HCT116 (cell line): ENCODE measurements around the gene NLRP11. TPM values are rescaled to one million over a fixed set of nuclear protein-coding genes. Genes with fewer than 3 reads are reported as not detected.
A peak's percentile ranks its signal among the peaks of the same experiment; 100 is the strongest.

ENCODE experiments used
- ATAC-seq: fragments of 200-7000 bp; cut with Tn5 transposase; 2 replicates; pipeline ENCODE4 v1.9.1; 2020; ENCODE audit warnings: mild to moderate bottlenecking, moderate library complexity
- Bru-seq: library from RNA; stranded (reverse); fragments of 400-500 nt; gene quantifications from one replicate; lab custom pipeline; 2021; lab: Mats Ljungman, UMichigan
- BruChase-seq, 2 experiments: library from RNA; stranded (reverse); fragments of 400-500 nt; gene quantifications; one replicate each; lab custom pipeline; 2021; lab: Mats Ljungman, UMichigan
- BruUV-seq: library from RNA; stranded (reverse); fragments of 400-500 nt; replicated peaks from 2 replicates; lab custom pipeline; 2021; lab: Mats Ljungman, UMichigan
- CTCF ChIA-PET: fragments of 300-600 bp; sonication (Branson Sonifier 250); formaldehyde crosslinking; loops from one replicate; lab custom pipeline; 2021; ENCODE audit warnings: antibody characterized with exemption; lab: Charles Lee
- POLR2A ChIA-PET: fragments of 300-600, 350-600 bp; sonication (Branson Sonifier 250); formaldehyde crosslinking; loops from one replicate; lab custom pipeline; 2021; ENCODE audit warnings: antibody characterized with exemption; lab: Charles Lee
- RAD21 ChIA-PET, 2 experiments: fragments of 300-600 bp; sonication (Branson Sonifier 250); formaldehyde crosslinking; loops; one replicate each; lab custom pipeline; 2023; ENCODE audit warnings: low total read pairs in 2 of 2; ENCODE audit not compliant: uncharacterized antibody in 2 of 2, unreplicated experiment in 2 of 2, low non-redundant PET in 1 of 2; lab: Charles Lee
- DNase-seq: peaks from one replicate; pipeline ENCODE4 v3.0.0-alpha.2; 2010; ENCODE audit warnings: low read depth, low spot score
- H2AFZ ChIP-seq: fragments of 200-600 bp; shearing (Covaris generic), sonication (generic); 2 replicates; pipeline ENCODE4 v1.6.1; 2017; ENCODE audit warnings: low read depth, mixed run types, mixed read lengths, antibody characterized with exemption, low read length; ENCODE audit not compliant: poor library complexity, severe bottlenecking
- H3K27ac ChIP-seq: 2 replicates; pipeline ENCODE4 v1.5.1; 2012; ENCODE audit warnings: low read depth, low read length
- H3K27me3 ChIP-seq: fragments of 200-600 bp; sonication (generic); 2 replicates; pipeline ENCODE4 v1.6.1; 2016; ENCODE audit warnings: mixed run types, low read length, mixed read lengths; ENCODE audit not compliant: insufficient read depth
- H3K36me3 ChIP-seq, 2 experiments: fragments of 200-500 bp in 1 of 2; fragments of 200-600 bp in 1 of 2; sonication (Bioruptor generic) in 1 of 2; sonication (generic) in 1 of 2; 2 replicates each; pipeline versions ENCODE4 v1.5.1 to v1.6.1; 2014 to 2016; ENCODE audit warnings: low read length in 2 of 2, inconsistent platforms in 1 of 2, mixed read lengths in 1 of 2, mixed run types in 1 of 2; ENCODE audit not compliant: insufficient read depth in 2 of 2, control insufficient read depth in 1 of 2
- H3K4me1 ChIP-seq, 2 experiments: fragments of 200-600 bp in 1 of 2; sonication (generic) in 1 of 2; 2 replicates each; pipeline versions ENCODE4 v1.5.1 to v1.6.1; 2012 to 2017; ENCODE audit warnings: low read length in 2 of 2, inconsistent platforms in 1 of 2, mild to moderate bottlenecking in 1 of 2, mixed read lengths in 1 of 2, mixed run types in 1 of 2, moderate library complexity in 1 of 2; ENCODE audit not compliant: insufficient read depth in 2 of 2, control insufficient read depth in 1 of 2
- H3K4me2 ChIP-seq: fragments of 200-600 bp; sonication (generic); 2 replicates; pipeline ENCODE4 v1.6.1; 2017; ENCODE audit warnings: mixed run types, low read length, mixed read lengths
- H3K4me3 ChIP-seq, 2 experiments: fragments of 200-600 bp in 1 of 2; sonication (generic) in 1 of 2; replicated peaks in 1 of 2; 2 replicates each; pipeline ENCODE4 v1.5.1; 2011 to 2016; ENCODE audit warnings: low read length in 2 of 2, control low read depth in 1 of 2, low read depth in 1 of 2, mild to moderate bottlenecking in 1 of 2, mixed read lengths in 1 of 2, mixed run types in 1 of 2
- H3K79me2 ChIP-seq: fragments of 200-600 bp; sonication (generic); 2 replicates; pipeline ENCODE4 v1.6.1; 2017; ENCODE audit warnings: mild to moderate bottlenecking, mixed run types, low read length, moderate library complexity, mixed read lengths; ENCODE audit not compliant: insufficient read depth
- H3K9ac ChIP-seq: fragments of 200-600 bp; sonication (generic); 2 replicates; pipeline ENCODE4 v1.6.1; 2016; ENCODE audit warnings: low read length, mixed read lengths
- H3K9me2 ChIP-seq: fragments of 200-600 bp; sonication (generic), shearing (Covaris generic); 2 replicates; pipeline ENCODE4 v1.6.1; 2017; ENCODE audit warnings: mixed run types, mild to moderate bottlenecking, moderate library complexity; ENCODE audit not compliant: insufficient read depth
- H3K9me3 ChIP-seq, 2 experiments: fragments of 200-500 bp in 1 of 2; fragments of 200-600 bp in 1 of 2; sonication (Bioruptor generic) in 1 of 2; sonication (generic) in 1 of 2; 2 replicates each; pipeline ENCODE4 v1.6.1; 2014 to 2017; ENCODE audit warnings: low read length in 2 of 2, mixed read lengths in 2 of 2, inconsistent platforms in 1 of 2, low read depth in 1 of 2, mild to moderate bottlenecking in 1 of 2, mixed run types in 1 of 2, moderate library complexity in 1 of 2; ENCODE audit not compliant: control insufficient read depth in 1 of 2, insufficient read depth in 1 of 2
- H4K20me1 ChIP-seq: fragments of 200-600 bp; sonication (generic), shearing (Covaris generic); 2 replicates; pipeline ENCODE4 v1.6.1; 2017; ENCODE audit warnings: mixed run types, mild to moderate bottlenecking, moderate library complexity; ENCODE audit not compliant: insufficient read depth
- YY1 ChIP-seq: IDR thresholded peaks from 2 replicates; pipeline ENCODE4 v1.6.1; 2011; ENCODE audit warnings: low read length, low read depth, moderate library complexity, mild to moderate bottlenecking; ENCODE audit not compliant: insufficient replicate concordance; ENCODE audit errors: extremely low read depth
- ZBTB33 ChIP-seq: IDR thresholded peaks from 2 replicates; pipeline ENCODE4 v1.6.1; 2011; ENCODE audit warnings: mild to moderate bottlenecking, low read length, moderate library complexity; ENCODE audit not compliant: insufficient replicate concordance; ENCODE audit errors: extremely low read depth
- intact Hi-C: fragments of 100-400 bp; cut with micrococcal nuclease; formaldehyde crosslinking; loops from 2 replicates; pipeline ENCODE4 v1.10.0; 2022
- long read RNA-seq: library from polyadenylated mRNA; unstranded; transcript quantifications from one replicate; pipeline ENCODE4 v2.0.0, GENCODE V29; 2021; ENCODE audit not compliant: unreplicated experiment
- polyA plus RNA-seq: library from polyadenylated mRNA; unstranded; fragments of >200 nt; gene quantifications from 2 replicates; pipeline ENCODE4 v1.2.1, GENCODE V29; 2012; ENCODE audit warnings: missing spikeins
- total RNA-seq: library from RNA; stranded (reverse); gene quantifications from one replicate; pipeline ENCODE4 v1.2.1, GENCODE V29; 2021; ENCODE audit not compliant: unreplicated experiment
- TF ChIP-seq, protein P1 (sequence below): IDR thresholded peaks from 2 replicates; pipeline ENCODE4 v1.6.1; 2012; ENCODE audit warnings: low read depth

Gene NLRP11
- total RNA-seq (0.86 TPM), Bru-seq, nascent RNA (percentile 37 among the genes with signal in this experiment), BruChase-seq, experiment 1, labeled RNA remaining after a 6-hour chase (percentile 27 among the genes with signal in this experiment), BruChase-seq, experiment 2, labeled RNA remaining after a 2-hour chase (percentile 31 among the genes with signal in this experiment)
- 0.62 and 0.96 TPM in 2 replicates for polyA plus RNA-seq
- long read RNA-seq, partial matches to known transcripts, result 1 of 3 reads
- long read RNA-seq, other reads (novel, unspliced or antisense), result 2 of 3 reads

DNA sequence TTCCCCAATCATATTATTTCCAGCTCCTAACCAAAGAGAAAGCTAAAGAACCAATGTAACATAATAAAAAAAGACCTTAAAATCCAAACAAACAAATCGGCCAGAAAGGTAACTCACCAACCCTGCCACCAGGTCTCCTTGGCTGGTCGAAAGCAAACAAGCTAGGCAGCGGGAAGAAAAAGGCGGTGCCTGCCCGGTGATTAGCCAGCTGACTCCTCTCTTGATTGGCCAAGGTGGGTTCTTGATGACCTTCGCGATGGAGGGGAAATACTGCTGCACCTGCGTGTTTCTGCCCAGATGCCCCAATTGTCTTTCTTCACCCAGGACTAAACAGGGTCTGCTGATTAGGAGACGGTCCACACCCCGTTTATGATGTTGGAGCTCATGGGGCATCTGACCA, at the start of gene NLRP11:
TSS of gene NLRP11 (minus strand) at position 154 of the 400 bp plus-strand sequence. CDS start 13,825 bp downstream, outside the sequence.
- no peak within 1 kb of the TSS for H3K4me2 ChIP-seq
- DNase-seq (no peak), ATAC-seq (no peak)
- intact Hi-C loops, result no loop called here
- no peak within 1 kb of the TSS for H3K9ac ChIP-seq
- H3K9me2 ChIP-seq, result no peaks in the 10 kb centered on the region
- RAD21 ChIA-PET, result no interaction called here
- no TSS peak for BruUV-seq
- no peaks in the 10 kb centered on the region for H3K9me3 ChIP-seq
- CTCF ChIA-PET, result interaction anchor here (3.3 kb wide), 1 partner anchor 22 kb away, joined by 17 read pairs; no protein-coding TSS in a partner anchor
- H3K4me1 ChIP-seq, result no peaks in the 10 kb centered on the region
- no peaks in the 10 kb centered on the region for H3K79me2 ChIP-seq
- no peaks in the 10 kb centered on the region for H4K20me1 ChIP-seq
- no peaks in the 10 kb centered on the region for H3K27me3 ChIP-seq
- no peak for TF ChIP-seq ZBTB33
- no peak within 1 kb of the TSS for H2AFZ ChIP-seq
- H3K36me3 ChIP-seq, result no peaks in the 10 kb centered on the region
- POLR2A ChIA-PET, result no interaction called here
- H3K27ac ChIP-seq, result no peak within 1 kb of the TSS
- H3K4me3 ChIP-seq, result no peak within 1 kb of the TSS

DNA sequence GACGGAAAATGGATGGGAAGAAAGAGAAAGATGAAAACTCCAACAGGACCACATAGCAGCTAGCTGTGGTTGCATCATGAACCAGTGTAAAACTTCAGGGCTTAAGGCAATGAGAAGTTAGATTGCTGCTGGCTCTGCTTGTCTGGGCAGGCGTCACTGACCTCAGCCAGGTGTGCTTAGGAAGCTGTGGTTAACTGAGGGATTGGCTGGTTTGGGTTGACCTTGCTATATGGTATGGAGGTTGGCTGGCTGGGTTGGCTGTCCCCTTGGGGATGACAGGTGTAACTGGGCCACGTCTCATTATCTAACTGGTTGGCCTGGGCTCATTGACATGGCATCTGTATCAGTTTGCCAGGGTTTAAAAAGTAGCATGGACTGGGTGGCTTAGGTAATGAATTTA, 45.4 kb upstream of the NLRP11 start:
- Histone ChIP-seq H2AFZ (no peak overlapping the region), H3K36me3 (no peaks in the 10 kb centered on the region), H3K9me3 (no peaks in the 10 kb centered on the region), H4K20me1 (no peaks in the 10 kb centered on the region), H3K79me2 (no peaks in the 10 kb centered on the region), H3K4me1 (no peaks in the 10 kb centered on the region), H3K9me2 (no peaks in the 10 kb centered on the region), H3K4me2 (no peak overlapping the region), H3K9ac (no peak overlapping the region), H3K27ac (no peak overlapping the region), H3K4me3 (no peak overlapping the region), H3K27me3 (peaks cover 7% of the 10 kb centered on the region; the same call in 1 of the 2 replicates)
- CTCF ChIA-PET, result no interaction called here
- RAD21 ChIA-PET, result no interaction called here
- ATAC-seq, result no peak
- POLR2A ChIA-PET, result no interaction called here
- intact Hi-C loops, result no loop called here
- BruUV-seq, result no TSS peak
- no peak for DNase-seq
- no peak for TF ChIP-seq YY1
- TF ChIP-seq, protein P1, sequence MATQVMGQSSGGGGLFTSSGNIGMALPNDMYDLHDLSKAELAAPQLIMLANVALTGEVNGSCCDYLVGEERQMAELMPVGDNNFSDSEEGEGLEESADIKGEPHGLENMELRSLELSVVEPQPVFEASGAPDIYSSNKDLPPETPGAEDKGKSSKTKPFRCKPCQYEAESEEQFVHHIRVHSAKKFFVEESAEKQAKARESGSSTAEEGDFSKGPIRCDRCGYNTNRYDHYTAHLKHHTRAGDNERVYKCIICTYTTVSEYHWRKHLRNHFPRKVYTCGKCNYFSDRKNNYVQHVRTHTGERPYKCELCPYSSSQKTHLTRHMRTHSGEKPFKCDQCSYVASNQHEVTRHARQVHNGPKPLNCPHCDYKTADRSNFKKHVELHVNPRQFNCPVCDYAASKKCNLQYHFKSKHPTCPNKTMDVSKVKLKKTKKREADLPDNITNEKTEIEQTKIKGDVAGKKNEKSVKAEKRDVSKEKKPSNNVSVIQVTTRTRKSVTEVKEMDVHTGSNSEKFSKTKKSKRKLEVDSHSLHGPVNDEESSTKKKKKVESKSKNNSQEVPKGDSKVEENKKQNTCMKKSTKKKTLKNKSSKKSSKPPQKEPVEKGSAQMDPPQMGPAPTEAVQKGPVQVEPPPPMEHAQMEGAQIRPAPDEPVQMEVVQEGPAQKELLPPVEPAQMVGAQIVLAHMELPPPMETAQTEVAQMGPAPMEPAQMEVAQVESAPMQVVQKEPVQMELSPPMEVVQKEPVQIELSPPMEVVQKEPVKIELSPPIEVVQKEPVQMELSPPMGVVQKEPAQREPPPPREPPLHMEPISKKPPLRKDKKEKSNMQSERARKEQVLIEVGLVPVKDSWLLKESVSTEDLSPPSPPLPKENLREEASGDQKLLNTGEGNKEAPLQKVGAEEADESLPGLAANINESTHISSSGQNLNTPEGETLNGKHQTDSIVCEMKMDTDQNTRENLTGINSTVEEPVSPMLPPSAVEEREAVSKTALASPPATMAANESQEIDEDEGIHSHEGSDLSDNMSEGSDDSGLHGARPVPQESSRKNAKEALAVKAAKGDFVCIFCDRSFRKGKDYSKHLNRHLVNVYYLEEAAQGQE, result no peak
